Liver (tissue), 9 donors: ENCODE measurements around the gene CHAF1B. TPM values are rescaled to one million over a fixed set of nuclear protein-coding genes. Genes with fewer than 3 reads are reported as not detected.

Experiments used
- DNase-seq: peaks from one replicate; pipeline ENCODE4 v3.0.0-alpha.2; 2017; ENCODE audit warnings: low spot score
- H3K27ac ChIP-seq, 2 donors: one replicate each; pipeline ENCODE4 v1.7.0; 2013; ENCODE audit warnings: inconsistent platforms in 2 of 2, low read length in 2 of 2, control low read depth in 1 of 2, low read depth in 1 of 2, mild to moderate bottlenecking in 1 of 2
- H3K27me3 ChIP-seq, 4 donors: one replicate each; pipeline versions ENCODE4 v1.6.1 to v1.7.0; 2013; ENCODE audit warnings: low read length in 3 of 4, inconsistent platforms in 1 of 4, mild to moderate bottlenecking in 1 of 4, moderate library complexity in 1 of 4; ENCODE audit not compliant: control insufficient read depth in 4 of 4, insufficient read depth in 4 of 4
- H3K36me3 ChIP-seq, 4 donors: one replicate each; pipeline versions ENCODE4 v1.6.1 to v1.7.0; 2013; ENCODE audit warnings: low read length in 3 of 4, mild to moderate bottlenecking in 3 of 4, low read depth in 1 of 4, moderate library complexity in 1 of 4; ENCODE audit not compliant: control insufficient read depth in 4 of 4, insufficient read depth in 3 of 4
- H3K4me1 ChIP-seq, 4 donors: one replicate each; pipeline versions ENCODE4 v1.6.1 to v1.7.0; 2013; ENCODE audit warnings: low read length in 3 of 4, mild to moderate bottlenecking in 3 of 4, moderate library complexity in 1 of 4; ENCODE audit not compliant: control insufficient read depth in 4 of 4, insufficient read depth in 4 of 4
- H3K4me3 ChIP-seq, 3 donors: one replicate each; pipeline versions ENCODE4 v1.6.1 to v1.7.0; 2013; ENCODE audit warnings: low read length in 3 of 3, control low read depth in 1 of 3, low read depth in 1 of 3, mild to moderate bottlenecking in 1 of 3
- H3K9ac ChIP-seq, 2 donors: one replicate each; pipeline ENCODE4 v1.7.0; 2013; ENCODE audit warnings: low read length in 2 of 2, mild to moderate bottlenecking in 2 of 2, moderate library complexity in 2 of 2, control low read depth in 1 of 2, low read depth in 1 of 2
- H3K9me3 ChIP-seq, 4 donors: one replicate each; pipeline versions ENCODE4 v1.6.1 to v1.7.0; 2013; ENCODE audit warnings: low read length in 3 of 4; ENCODE audit not compliant: control insufficient read depth in 4 of 4
- ATF3 ChIP-seq: IDR thresholded peaks from 2 replicates; pipeline ENCODE4 v1.6.1; 2016; ENCODE audit warnings: antibody characterized with exemption
- EGR1 ChIP-seq, 2 donors: IDR thresholded peaks; 2 replicates each; pipeline ENCODE4 v1.6.1; 2016 to 2018; ENCODE audit warnings: antibody characterized with exemption in 2 of 2, low read depth in 2 of 2
- FOXA1 ChIP-seq: IDR thresholded peaks from 2 replicates; pipeline ENCODE4 v1.6.1; 2016; ENCODE audit warnings: antibody characterized with exemption
- FOXA2 ChIP-seq: IDR thresholded peaks from 2 replicates; pipeline ENCODE4 v1.6.1; 2016; ENCODE audit warnings: antibody characterized with exemption
- HNF4A ChIP-seq, 2 donors: conservative IDR thresholded peaks; 2 replicates each; pipeline ENCODE4 v1.6.1; 2016; ENCODE audit warnings: antibody characterized with exemption in 2 of 2, mild to moderate bottlenecking in 2 of 2
- JUND ChIP-seq, 2 donors: IDR thresholded peaks; 2 replicates each; pipeline ENCODE4 v1.6.1; 2016; ENCODE audit warnings: antibody characterized with exemption in 2 of 2
- NR2F2 ChIP-seq: IDR thresholded peaks from 2 replicates; pipeline ENCODE4 v1.6.1; 2016; ENCODE audit warnings: antibody characterized with exemption
- RAD21 ChIP-seq, 2 donors: IDR thresholded peaks; 2 replicates each; pipeline ENCODE4 v1.6.1; 2016; ENCODE audit warnings: antibody characterized with exemption in 2 of 2, mild to moderate bottlenecking in 2 of 2
- RXRA ChIP-seq, 2 donors: IDR thresholded peaks; 2 replicates each; pipeline ENCODE4 v1.6.1; 2017 to 2018; ENCODE audit warnings: antibody characterized with exemption in 2 of 2, mild to moderate bottlenecking in 1 of 2
- TAF1 ChIP-seq: conservative IDR thresholded peaks from 2 replicates; pipeline ENCODE4 v1.6.1; 2016; ENCODE audit warnings: antibody characterized with exemption, mild to moderate bottlenecking
- YY1 ChIP-seq: IDR thresholded peaks from 2 replicates; pipeline ENCODE4 v1.6.1; 2016; ENCODE audit warnings: antibody characterized with exemption, mild to moderate bottlenecking
- ZBTB33 ChIP-seq: IDR thresholded peaks from 2 replicates; pipeline ENCODE4 v1.6.1; 2016; ENCODE audit warnings: antibody characterized with exemption
- WGBS: extraction: QIAGEN DNeasy Blood & Tissue Kit; methylation state at CpG from one replicate; pipeline ENCODE4 v1.1.7; 2013; 5-methylcytosine and 5-hydroxymethylcytosine counted together
- polyA plus RNA-seq, 2 donors: library from polyadenylated mRNA; stranded (reverse) in 1 of 2; unstranded in 1 of 2; fragments of 200-250 nt in 1 of 2; fragments of >200 nt in 1 of 2; fragmentation: Nextera tagmentation in 1 of 2; extraction: Ambion mirVana in 1 of 2; gene quantifications; one replicate each; pipeline versions ENCODE4 v1.2.1 to v1.2.3, GENCODE V29; 2013 to 2015
- total RNA-seq, 2 donors: library from RNA; depleted of rRNA; stranded (reverse); fragments of >200 nt; gene quantifications; one replicate each; pipeline ENCODE4 v1.2.3, GENCODE V29; 2014
- TF ChIP-seq, protein P1 (sequence below): IDR thresholded peaks from 2 replicates; pipeline ENCODE4 v1.6.1; 2016; ENCODE audit warnings: antibody characterized with exemption
- TF ChIP-seq, protein P2 (sequence below): IDR thresholded peaks from 2 replicates; pipeline ENCODE4 v1.6.1; 2016; ENCODE audit warnings: antibody characterized with exemption, mild to moderate bottlenecking
- donor health status: healthy.
- donor health status: healthy.
- donor health status: healthy.
- donor health status: healthy.
- donor health status: healthy.

Gene CHAF1B
- total and polyA plus RNA-seq, 4 donors, result 0.33 to 2.7 (median 0.49) TPM

GRCh38 chr21:36395353-36396111 is 10.3 kb downstream of the CHAF1B start:
- no peak for DNase-seq
- Histone ChIP-seq H3K4me3 (no peak overlapping the region), H3K9ac (no peak overlapping the region), H3K4me1 (no peaks in the 10 kb centered on the region), H3K9me3 (no peaks in the 10 kb centered on the region), H3K36me3 (no peaks in the 10 kb centered on the region), H3K27me3 (no peaks in the 10 kb centered on the region), H3K27ac (no peak overlapping the region)
- TF ChIP-seq EGR1 (IDR thresholded peaks at IDR 0.05; ENCODE audit: low read depth in 2 of 2) (no peak), NR2F2 (no peak), FOXA2 (no peak), HNF4A (conservative IDR thresholded peaks at IDR 0.05) (no peak), YY1 (no peak), RXRA (IDR thresholded peaks at IDR 0.05) (no peak)
- TF ChIP-seq, protein P1, sequence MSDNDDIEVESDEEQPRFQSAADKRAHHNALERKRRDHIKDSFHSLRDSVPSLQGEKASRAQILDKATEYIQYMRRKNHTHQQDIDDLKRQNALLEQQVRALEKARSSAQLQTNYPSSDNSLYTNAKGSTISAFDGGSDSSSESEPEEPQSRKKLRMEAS, result no peak
- TF ChIP-seq, protein P2, sequence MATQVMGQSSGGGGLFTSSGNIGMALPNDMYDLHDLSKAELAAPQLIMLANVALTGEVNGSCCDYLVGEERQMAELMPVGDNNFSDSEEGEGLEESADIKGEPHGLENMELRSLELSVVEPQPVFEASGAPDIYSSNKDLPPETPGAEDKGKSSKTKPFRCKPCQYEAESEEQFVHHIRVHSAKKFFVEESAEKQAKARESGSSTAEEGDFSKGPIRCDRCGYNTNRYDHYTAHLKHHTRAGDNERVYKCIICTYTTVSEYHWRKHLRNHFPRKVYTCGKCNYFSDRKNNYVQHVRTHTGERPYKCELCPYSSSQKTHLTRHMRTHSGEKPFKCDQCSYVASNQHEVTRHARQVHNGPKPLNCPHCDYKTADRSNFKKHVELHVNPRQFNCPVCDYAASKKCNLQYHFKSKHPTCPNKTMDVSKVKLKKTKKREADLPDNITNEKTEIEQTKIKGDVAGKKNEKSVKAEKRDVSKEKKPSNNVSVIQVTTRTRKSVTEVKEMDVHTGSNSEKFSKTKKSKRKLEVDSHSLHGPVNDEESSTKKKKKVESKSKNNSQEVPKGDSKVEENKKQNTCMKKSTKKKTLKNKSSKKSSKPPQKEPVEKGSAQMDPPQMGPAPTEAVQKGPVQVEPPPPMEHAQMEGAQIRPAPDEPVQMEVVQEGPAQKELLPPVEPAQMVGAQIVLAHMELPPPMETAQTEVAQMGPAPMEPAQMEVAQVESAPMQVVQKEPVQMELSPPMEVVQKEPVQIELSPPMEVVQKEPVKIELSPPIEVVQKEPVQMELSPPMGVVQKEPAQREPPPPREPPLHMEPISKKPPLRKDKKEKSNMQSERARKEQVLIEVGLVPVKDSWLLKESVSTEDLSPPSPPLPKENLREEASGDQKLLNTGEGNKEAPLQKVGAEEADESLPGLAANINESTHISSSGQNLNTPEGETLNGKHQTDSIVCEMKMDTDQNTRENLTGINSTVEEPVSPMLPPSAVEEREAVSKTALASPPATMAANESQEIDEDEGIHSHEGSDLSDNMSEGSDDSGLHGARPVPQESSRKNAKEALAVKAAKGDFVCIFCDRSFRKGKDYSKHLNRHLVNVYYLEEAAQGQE, result no peak
- 97% methylated on average over 6 of the region's 6 CpGs for WGBS

GRCh38 chr21:36396325-36396724 is 11.1 kb downstream of the CHAF1B start:
- DNase-seq, result no peak
- H3K9me3 ChIP-seq, result no peaks in the 10 kb centered on the region
- H3K27me3 ChIP-seq, result no peaks in the 10 kb centered on the region
- H3K27ac ChIP-seq, result no peak overlapping the region
- H3K9ac ChIP-seq, result no peak overlapping the region
- 98% methylated on average over 3 of the region's 3 CpGs for WGBS
- no peaks in the 10 kb centered on the region for H3K4me1 ChIP-seq
- TF ChIP-seq FOXA1, result no peak
- TF ChIP-seq ATF3, result no peak
- no peak for TF ChIP-seq RAD21 (IDR thresholded peaks at IDR 0.05)
- no peaks in the 10 kb centered on the region for H3K36me3 ChIP-seq
- no peak overlapping the region for H3K4me3 ChIP-seq

GRCh38 chr21:36396971-36397370 is 11.8 kb downstream of the CHAF1B start:
- TF ChIP-seq JUND (IDR thresholded peaks at IDR 0.05) (no peak), RAD21 (IDR thresholded peaks at IDR 0.05) (no peak), ZBTB33 (no peak), ATF3 (no peak), TAF1 (no peak)
- TF ChIP-seq, protein P2, result no peak
- no peaks in the 10 kb centered on the region for H3K27me3 ChIP-seq
- no peaks in the 10 kb centered on the region for H3K36me3 ChIP-seq
- H3K27ac ChIP-seq, result no peak overlapping the region
- H3K9ac ChIP-seq, result no peak overlapping the region
- no peaks in the 10 kb centered on the region for H3K4me1 ChIP-seq
- no peak overlapping the region for H3K4me3 ChIP-seq
- 96% methylated on average over 4 of the region's 4 CpGs for WGBS
- DNase-seq, result no peak
- H3K9me3 ChIP-seq, result no peaks in the 10 kb centered on the region
